GM12878 (cell line): ENCODE measurements around the gene MAPK13. TPM values are rescaled to one million over a fixed set of nuclear protein-coding genes. Genes with fewer than 3 reads are reported as not detected.

Source experiments
- ATAC-seq: fragments of 200-7000 bp; cut with Tn5 transposase; 3 replicates; pipeline ENCODE4 v1.9.1; 2020; ENCODE audit warnings: mild to moderate bottlenecking, moderate library complexity
- BruUV-seq: library from RNA; stranded (reverse); fragments of 400-500 nt; replicated peaks from 2 replicates; lab custom pipeline; 2021; lab: Mats Ljungman, UMichigan
- CTCF ChIA-PET: fragments of 300-600 bp; sonication (Branson Sonifier 250); formaldehyde crosslinking; extraction: SDS; loops from one replicate; lab custom pipeline; 2021; ENCODE audit warnings: inconsistent platforms; lab: Yijun Ruan, JAX
- POLR2A ChIA-PET: fragments of 350-600 bp; formaldehyde crosslinking; extraction: SDS; loops from one replicate; lab custom pipeline; 2021; ENCODE audit warnings: inconsistent platforms; lab: Charles Lee
- RAD21 ChIA-PET: fragments of 300-600 bp; sonication (Branson Sonifier 250); formaldehyde crosslinking; loops from one replicate; lab custom pipeline; 2023; ENCODE audit warnings: antibody characterized with exemption; ENCODE audit not compliant: unreplicated experiment; lab: Charles Lee
- SMC1A ChIA-PET: fragments of 300-600 bp; sonication (Branson Sonifier 250); formaldehyde crosslinking; loops from one replicate; lab custom pipeline; 2023; ENCODE audit not compliant: unreplicated experiment, uncharacterized antibody; lab: Charles Lee
- DNase-seq: peaks from one replicate; pipeline ENCODE4 v3.0.0-alpha.2; 2011; ENCODE audit warnings: low read depth, low spot score
- FAIRE-seq: peaks from 3 replicates; lab custom pipeline; 2011; peaks lifted over from hg19 to GRCh38; lab: Jason Lieb, UNC
- H2AFZ ChIP-seq: 2 replicates; pipeline ENCODE4 v1.6.0; 2011; ENCODE audit warnings: low read depth, low read length, control low read depth; ENCODE audit not compliant: control insufficient read depth
- H3K27ac ChIP-seq: 2 replicates; pipeline ENCODE4 v1.5.1; 2011; ENCODE audit warnings: control low read depth; ENCODE audit not compliant: control insufficient read depth, insufficient read depth
- H3K27me3 ChIP-seq, 2 experiments: replicated peaks in 1 of 2; 2 replicates each; pipeline versions ENCODE4 v1.6.0 to v1.6.1; 2011; ENCODE audit warnings: low read length in 1 of 2; ENCODE audit not compliant: control insufficient read depth in 2 of 2, insufficient read depth in 2 of 2
- H3K36me3 ChIP-seq, 2 experiments: 2 replicates each; pipeline ENCODE4 v1.5.1; 2011; ENCODE audit warnings: low read length in 1 of 2; ENCODE audit not compliant: control insufficient read depth in 2 of 2, insufficient read depth in 2 of 2
- H3K4me1 ChIP-seq: 2 replicates; pipeline ENCODE4 v1.6.1; 2011; ENCODE audit warnings: mild to moderate bottlenecking, low read length, moderate library complexity, mixed read lengths; ENCODE audit not compliant: control insufficient read depth, insufficient read depth
- H3K4me2 ChIP-seq: 2 replicates; pipeline ENCODE4 v1.6.0; 2011; ENCODE audit warnings: control low read depth; ENCODE audit not compliant: control insufficient read depth, insufficient read depth
- H3K4me3 ChIP-seq: fragments of 200-600 bp; sonication (generic); 2 replicates; pipeline ENCODE4 v1.5.1; 2016
- H3K79me2 ChIP-seq: 2 replicates; pipeline ENCODE4 v1.6.0; 2011; ENCODE audit warnings: low read length; ENCODE audit not compliant: control insufficient read depth, insufficient read depth
- H3K9ac ChIP-seq: 2 replicates; pipeline ENCODE4 v1.8.0; 2011; ENCODE audit warnings: low read length, control low read depth, mixed read lengths; ENCODE audit not compliant: control insufficient read depth, insufficient read depth
- H3K9me3 ChIP-seq: replicated peaks from 3 replicates; pipeline ENCODE4 v1.5.1; 2011; ENCODE audit warnings: mild to moderate bottlenecking, low read length; ENCODE audit not compliant: control insufficient read depth, insufficient read depth
- H4K20me1 ChIP-seq: 2 replicates; pipeline ENCODE4 v1.6.0; 2011; ENCODE audit not compliant: control insufficient read depth, insufficient read depth
- CHD2 ChIP-seq: IDR thresholded peaks from 2 replicates; pipeline ENCODE4 v1.6.1; 2011; ENCODE audit warnings: low read depth, low read length, improper control_type of control experiment, borderline replicate concordance
- GATAD2B ChIP-seq: fragments of 450-650 bp; conservative IDR thresholded peaks from 2 replicates; pipeline ENCODE4 v1.6.1; 2017; ENCODE audit warnings: low read depth, mild to moderate bottlenecking, moderate library complexity
- POLR2AphosphoS2 ChIP-seq: IDR thresholded peaks from 2 replicates; pipeline ENCODE4 v1.6.1; 2011; ENCODE audit warnings: low read depth, mild to moderate bottlenecking, low read length, improper control_type of control experiment, moderate library complexity
- WGBS: methylation state at CpG from one replicate; pipeline ENCODE4 v1.1.6; 2016; ENCODE audit warnings: low lambda C conversion rate; ENCODE audit not compliant: insufficient replicate concordance, insufficient coverage; ENCODE audit errors: missing lambda C conversion rate; 5-methylcytosine and 5-hydroxymethylcytosine counted together
- in situ Hi-C: fragments of 300-500 bp; cut with MboI; formaldehyde crosslinking; loops from 9 replicates; pipeline ENCODE4 v1.14.3; 2018; ENCODE audit warnings: mixed read lengths
- intact Hi-C: fragments of 100-400 bp; cut with micrococcal nuclease; formaldehyde crosslinking; loops from one replicate; pipeline ENCODE4 v1.14.2; 2022; ENCODE audit not compliant: unreplicated experiment
- polyA plus RNA-seq, 11 experiments: library from polyadenylated mRNA; depleted of rRNA in 4 of 11; unstranded in 6 of 11; stranded (reverse) in 5 of 11; fragments of >200 nt; fragmentation: Nextera tagmentation in 4 of 11; fragmentation: Illumina TruSeq in 1 of 11; extraction: Ambion mirVana in 4 of 11; extraction: Trizol in 1 of 11; gene quantifications; 1 replicate in 1 of 11; 2 replicates in 10 of 11; pipeline versions ENCODE4 v1.2.1 to v1.2.3, GENCODE V29; 2011 to 2016; ENCODE audit warnings: inconsistent platforms in 2 of 11, missing spikeins in 2 of 11, low read depth in 1 of 11
- total RNA-seq, 4 experiments: library from RNA; depleted of rRNA in 3 of 4; stranded (reverse); fragments of >200 nt in 3 of 4; fragmentation: Illumina TruSeq in 1 of 4; extraction: Trizol in 1 of 4; gene quantifications; 2 replicates each; pipeline versions ENCODE4 v1.2.1 to v1.2.3, GENCODE V29; 2013 to 2021

Gene MAPK13
- total and polyA plus RNA-seq, 10 of the 15 experiments (the other 5 are each of a cell fraction or from before 2014, with no cell fraction given), result 1.8 to 48.0 (median 37.5) TPM

GRCh38 chr6:36126553-36127458 is 3.5 kb upstream of the MAPK13 start:
- CTCF ChIA-PET, result interaction anchor here (0.8 to 7.6 kb wide), 9 partner anchors 11 to 232 kb away, joined by 3 to 82 read pairs (median 5); partner anchors contain the start of gene MAPK14
- RAD21 ChIA-PET, result interaction anchor here (0.6 to 1.4 kb wide), 5 partner anchors 24 to 234 kb away, joined by 3 to 8 read pairs (median 3); partner anchors contain the start of gene MAPK14
- 40% methylated on average over 10 of the region's 10 CpGs for WGBS
- Histone ChIP-seq H3K4me2 (no peak overlapping the region), H3K27me3 (no peaks in the 10 kb centered on the region), H3K79me2 (no peaks in the 10 kb centered on the region), H2AFZ (no peak overlapping the region), H3K4me1 (peaks cover 22% of the 10 kb centered on the region), H3K4me3 (no peak overlapping the region), H3K27ac (no peak overlapping the region), H3K9ac (no peak overlapping the region), H3K36me3 (no peaks in the 10 kb centered on the region), H3K9me3 (no peaks in the 10 kb centered on the region), H4K20me1 (no peaks in the 10 kb centered on the region)
- intact Hi-C loops, result loop anchor here (10.0 kb wide), 1 partner anchor 178 kb away; no protein-coding TSS in a partner anchor
- no peak for ATAC-seq
- SMC1A ChIA-PET, result interaction anchor here (0.5 to 7.8 kb wide), 8 partner anchors 10 to 340 kb away, joined by 3 to 75 read pairs (median 4); partner anchors contain the start of gene MAPK14
- in situ Hi-C loops, result no loop called here
- TF ChIP-seq POLR2AphosphoS2, result no peak
- TF ChIP-seq CHD2, result no peak
- no TSS peak for BruUV-seq
- POLR2A ChIA-PET, result interaction anchor here (0.6 to 1.5 kb wide), 2 partner anchors 44 to 231 kb away, joined by 3 read pairs; no protein-coding TSS in a partner anchor
- no peak for DNase-seq
- FAIRE-seq, result no peak

GRCh38 chr6:36127462-36128016 is 2.8 kb upstream of the MAPK13 start:
- Histone ChIP-seq H3K9me3 (no peaks in the 10 kb centered on the region), H3K9ac (no peak overlapping the region), H4K20me1 (no peaks in the 10 kb centered on the region), H3K4me2 (no peak overlapping the region), H2AFZ (no peak overlapping the region), H3K79me2 (no peaks in the 10 kb centered on the region), H3K27ac (no peak overlapping the region), H3K36me3 (no peaks in the 10 kb centered on the region), H3K4me3 (no peak overlapping the region), H3K27me3 (no peaks in the 10 kb centered on the region), H3K4me1 (peaks cover 29% of the 10 kb centered on the region)
- no TSS peak for BruUV-seq
- ChIA-PET SMC1A (interaction anchor here (1.1 to 7.8 kb wide), 4 partner anchors 40 to 232 kb away, joined by 3 to 75 read pairs (median 18); partner anchors contain the start of gene MAPK14), CTCF (interaction anchor here (1.3 to 7.6 kb wide), 4 partner anchors 10 to 232 kb away, joined by 4 to 82 read pairs (median 5); no protein-coding TSS in a partner anchor), POLR2A (interaction anchor here (1.5 kb wide), 1 partner anchor 231 kb away, joined by 3 read pairs; no protein-coding TSS in a partner anchor), RAD21 (interaction anchor here (0.6 to 1.4 kb wide), 4 partner anchors 25 to 233 kb away, joined by 3 to 8 read pairs (median 3); partner anchors contain the start of gene MAPK14)
- ATAC-seq, result no peak
- DNase-seq, result no peak
- 58% methylated on average over 8 of the region's 8 CpGs for WGBS
- TF ChIP-seq GATAD2B, result no peak
- FAIRE-seq, result no peak
- in situ Hi-C loops, result no loop called here
- intact Hi-C loops, result loop anchor here (10.0 kb wide), 1 partner anchor 177 kb away; no protein-coding TSS in a partner anchor
